CD1c-positive myeloid dendritic cell (primary cell): ENCODE data around the gene RETREG1.

Experiments used
- DNase-seq: peaks from one replicate; pipeline ENCODE4 v3.0.0-alpha.2; 2016; ENCODE audit errors: extremely low spot score

The RETREG1 gene

GRCh38 chr5:16580382-16580781 is 36.4 kb downstream of the RETREG1 start:
- DNase-seq: no peak

- DNase-seq: no peak
Observed at GRCh38 chr5:16579142-16579847, 37.5 kb downstream of the RETREG1 start.

GRCh38 chr5:16578474-16578883 is 38.3 kb downstream of the RETREG1 start:
- no peak for DNase-seq

- no peak for DNase-seq
Observed at GRCh38 chr5:16577677-16578076, 39.1 kb downstream of the RETREG1 start.

- DNase-seq: no peak
Observed at GRCh38 chr5:16574789-16575721, 41.7 kb downstream of the RETREG1 start.

GRCh38 chr5:16573401-16573800 is 43.4 kb downstream of the RETREG1 start:
- no peak for DNase-seq

GRCh38 chr5:16572289-16573015 is 44.3 kb downstream of the RETREG1 start:
- DNase-seq: no peak

GRCh38 chr5:16571016-16571415 is 45.8 kb downstream of the RETREG1 start:
- no peak for DNase-seq

GRCh38 chr5:16570121-16570815 is 46.5 kb downstream of the RETREG1 start:
- DNase-seq: no peak

- no peak for DNase-seq
Observed at GRCh38 chr5:16568875-16569580, 47.8 kb downstream of the RETREG1 start.

GRCh38 chr5:16567365-16567764 is 49.4 kb downstream of the RETREG1 start:
- no peak for DNase-seq

- DNase-seq: no peak
Observed at GRCh38 chr5:16565118-16565517, 51.7 kb downstream of the RETREG1 start.

GRCh38 chr5:16564248-16564867 is 52.4 kb downstream of the RETREG1 start:
- no peak for DNase-seq

GRCh38 chr5:16563686-16564085 is 53.1 kb downstream of the RETREG1 start:
- no peak for DNase-seq

- DNase-seq: no peak
Observed at GRCh38 chr5:16561660-16562059, 55.1 kb downstream of the RETREG1 start.

GRCh38 chr5:16559702-16560101 is 57.1 kb downstream of the RETREG1 start:
- no peak for DNase-seq

GRCh38 chr5:16558984-16559629 is 57.7 kb downstream of the RETREG1 start:
- no peak for DNase-seq

GRCh38 chr5:16557477-16557876 is 59.3 kb downstream of the RETREG1 start:
- DNase-seq: no peak

- no peak for DNase-seq
Observed at GRCh38 chr5:16554110-16554509, 62.7 kb downstream of the RETREG1 start.
